Transverse colon (tissue), 3 donors: Measurements from ENCODE around the gene NBPF1.
"Not testable (repeated sequence)": the region's sequence is repeated elsewhere in the genome, so short reads cannot be mapped to it uniquely, and the experiment has no call there.

ENCODE experiments used
- EP300 ChIP-seq: sonication (generic); formaldehyde crosslinking; IDR thresholded peaks from one replicate; pipeline ENCODE4 v1.6.1; 2017; ENCODE audit warnings: antibody characterized with exemption, low read depth
- POLR2A ChIP-seq: fragments of 450-650 bp; IDR thresholded peaks from one replicate; pipeline ENCODE4 v1.6.1; 2016; ENCODE audit warnings: antibody characterized with exemption, mild to moderate bottlenecking, moderate library complexity
- TF ChIP-seq, protein P1 (sequence below), 5 experiments: fragments of 200-600 bp in 3 of 5; fragments of 450-650 bp in 2 of 5; sonication (generic) in 3 of 5; IDR thresholded peaks; 1 replicate in 2 of 5; 2 replicates in 3 of 5; pipeline ENCODE4 v1.5.1; 2016 to 2017; ENCODE audit warnings: antibody characterized with exemption in 5 of 5, inconsistent platforms in 3 of 5, mild to moderate bottlenecking in 2 of 5, moderate library complexity in 1 of 5

- not testable (repeated sequence) for TF ChIP-seq POLR2A, EP300
- TF ChIP-seq, protein P1, sequence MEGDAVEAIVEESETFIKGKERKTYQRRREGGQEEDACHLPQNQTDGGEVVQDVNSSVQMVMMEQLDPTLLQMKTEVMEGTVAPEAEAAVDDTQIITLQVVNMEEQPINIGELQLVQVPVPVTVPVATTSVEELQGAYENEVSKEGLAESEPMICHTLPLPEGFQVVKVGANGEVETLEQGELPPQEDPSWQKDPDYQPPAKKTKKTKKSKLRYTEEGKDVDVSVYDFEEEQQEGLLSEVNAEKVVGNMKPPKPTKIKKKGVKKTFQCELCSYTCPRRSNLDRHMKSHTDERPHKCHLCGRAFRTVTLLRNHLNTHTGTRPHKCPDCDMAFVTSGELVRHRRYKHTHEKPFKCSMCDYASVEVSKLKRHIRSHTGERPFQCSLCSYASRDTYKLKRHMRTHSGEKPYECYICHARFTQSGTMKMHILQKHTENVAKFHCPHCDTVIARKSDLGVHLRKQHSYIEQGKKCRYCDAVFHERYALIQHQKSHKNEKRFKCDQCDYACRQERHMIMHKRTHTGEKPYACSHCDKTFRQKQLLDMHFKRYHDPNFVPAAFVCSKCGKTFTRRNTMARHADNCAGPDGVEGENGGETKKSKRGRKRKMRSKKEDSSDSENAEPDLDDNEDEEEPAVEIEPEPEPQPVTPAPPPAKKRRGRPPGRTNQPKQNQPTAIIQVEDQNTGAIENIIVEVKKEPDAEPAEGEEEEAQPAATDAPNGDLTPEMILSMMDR (IDR thresholded peaks at IDR 0.05) = not testable (repeated sequence)
These were observed 23.3 kb upstream of the NBPF1 start for GRCh38 chr1:16636551-16637195.
